ENCODE measurements around the gene PER2. TPM values are rescaled to one million over a fixed set of nuclear protein-coding genes. Genes with fewer than 3 reads are reported as not detected.

The PER2 gene
- total RNA-seq, 1 donor from 2014 or later, result 11.7 TPM

DNA sequence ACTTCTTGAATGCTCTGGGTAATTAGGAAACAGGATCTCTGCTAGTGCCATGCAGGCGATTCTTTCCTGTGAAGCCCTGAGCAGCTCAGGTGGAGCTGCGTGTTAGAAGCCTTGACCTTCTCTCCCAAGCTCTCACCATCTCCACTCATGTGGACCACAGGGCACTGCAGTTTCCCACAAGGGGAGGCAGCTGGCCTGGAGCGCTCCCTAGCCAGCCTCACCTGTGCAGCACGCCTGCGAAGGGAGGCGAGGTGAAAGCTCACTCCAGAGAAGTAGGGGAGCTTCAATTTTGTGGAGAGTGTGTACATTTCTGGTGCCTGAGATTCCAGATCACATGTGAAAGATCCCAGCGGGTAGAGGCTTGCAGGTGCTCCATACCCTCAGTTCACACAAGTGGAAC, 37.5 kb downstream of the PER2 start:
- H3K36me3 Mint-ChIP-seq, result peaks cover 22% of the 10 kb centered on the region
- H3K4me1 Mint-ChIP-seq, result no peaks in the 10 kb centered on the region
- H3K4me3 Mint-ChIP-seq, result no peak overlapping the region
- no peak for DNase-seq (ENCODE audit: low spot score in 2 of 2, unreplicated experiment in 2 of 2)
- TF ChIP-seq, protein P1, sequence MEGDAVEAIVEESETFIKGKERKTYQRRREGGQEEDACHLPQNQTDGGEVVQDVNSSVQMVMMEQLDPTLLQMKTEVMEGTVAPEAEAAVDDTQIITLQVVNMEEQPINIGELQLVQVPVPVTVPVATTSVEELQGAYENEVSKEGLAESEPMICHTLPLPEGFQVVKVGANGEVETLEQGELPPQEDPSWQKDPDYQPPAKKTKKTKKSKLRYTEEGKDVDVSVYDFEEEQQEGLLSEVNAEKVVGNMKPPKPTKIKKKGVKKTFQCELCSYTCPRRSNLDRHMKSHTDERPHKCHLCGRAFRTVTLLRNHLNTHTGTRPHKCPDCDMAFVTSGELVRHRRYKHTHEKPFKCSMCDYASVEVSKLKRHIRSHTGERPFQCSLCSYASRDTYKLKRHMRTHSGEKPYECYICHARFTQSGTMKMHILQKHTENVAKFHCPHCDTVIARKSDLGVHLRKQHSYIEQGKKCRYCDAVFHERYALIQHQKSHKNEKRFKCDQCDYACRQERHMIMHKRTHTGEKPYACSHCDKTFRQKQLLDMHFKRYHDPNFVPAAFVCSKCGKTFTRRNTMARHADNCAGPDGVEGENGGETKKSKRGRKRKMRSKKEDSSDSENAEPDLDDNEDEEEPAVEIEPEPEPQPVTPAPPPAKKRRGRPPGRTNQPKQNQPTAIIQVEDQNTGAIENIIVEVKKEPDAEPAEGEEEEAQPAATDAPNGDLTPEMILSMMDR (IDR thresholded peaks at IDR 0.05; ENCODE audit: unreplicated experiment), result no peak
- no peaks in the 10 kb centered on the region for H3K9me3 Mint-ChIP-seq
- no peak overlapping the region for H3K27ac Mint-ChIP-seq
- no peaks in the 10 kb centered on the region for H3K27me3 Mint-ChIP-seq (ENCODE audit: low read depth)

DNA sequence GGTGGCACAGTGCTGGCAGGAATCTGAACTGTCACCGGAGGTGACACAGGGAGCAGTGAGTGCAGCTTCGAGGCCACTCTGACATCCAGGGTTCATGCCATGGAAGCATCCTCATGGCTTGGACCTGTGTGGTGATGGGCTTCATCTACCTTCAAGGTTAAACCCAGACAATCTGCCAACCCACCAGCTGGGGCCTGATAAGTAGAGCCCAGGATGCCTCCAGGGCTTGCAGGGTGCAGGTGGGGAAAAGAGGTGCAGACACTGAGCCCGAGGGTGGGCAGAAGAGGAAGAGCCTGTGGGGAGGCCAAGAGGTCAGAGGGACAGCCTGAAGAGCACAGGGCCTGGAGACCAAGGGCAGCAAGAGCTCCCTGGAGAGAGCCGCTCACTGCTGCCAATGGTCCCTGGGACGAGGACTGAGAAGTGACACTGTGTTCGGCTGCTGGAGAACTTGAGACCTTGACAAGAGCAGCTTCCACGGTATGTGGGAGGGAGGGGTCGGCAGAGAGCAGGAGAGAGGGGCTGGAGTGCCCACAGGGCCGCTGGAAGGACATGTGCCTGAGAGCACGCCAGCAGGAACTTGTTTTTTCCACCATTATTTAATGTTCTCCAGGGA, 40.5 kb downstream of the PER2 start:
- H3K27ac Mint-ChIP-seq, result no peak overlapping the region
- peaks cover 26% of the 10 kb centered on the region for H3K36me3 Mint-ChIP-seq
- no peak overlapping the region for H3K4me3 Mint-ChIP-seq
- H3K9me3 Mint-ChIP-seq, result no peaks in the 10 kb centered on the region
- no peaks in the 10 kb centered on the region for H3K27me3 Mint-ChIP-seq (ENCODE audit: low read depth)
- no peak for DNase-seq (ENCODE audit: low spot score in 2 of 2, unreplicated experiment in 2 of 2)
- TF ChIP-seq, protein P1 (IDR thresholded peaks at IDR 0.05; ENCODE audit: unreplicated experiment), result no peak
- H3K4me1 Mint-ChIP-seq, result peaks cover 2% of the 10 kb centered on the region

DNA sequence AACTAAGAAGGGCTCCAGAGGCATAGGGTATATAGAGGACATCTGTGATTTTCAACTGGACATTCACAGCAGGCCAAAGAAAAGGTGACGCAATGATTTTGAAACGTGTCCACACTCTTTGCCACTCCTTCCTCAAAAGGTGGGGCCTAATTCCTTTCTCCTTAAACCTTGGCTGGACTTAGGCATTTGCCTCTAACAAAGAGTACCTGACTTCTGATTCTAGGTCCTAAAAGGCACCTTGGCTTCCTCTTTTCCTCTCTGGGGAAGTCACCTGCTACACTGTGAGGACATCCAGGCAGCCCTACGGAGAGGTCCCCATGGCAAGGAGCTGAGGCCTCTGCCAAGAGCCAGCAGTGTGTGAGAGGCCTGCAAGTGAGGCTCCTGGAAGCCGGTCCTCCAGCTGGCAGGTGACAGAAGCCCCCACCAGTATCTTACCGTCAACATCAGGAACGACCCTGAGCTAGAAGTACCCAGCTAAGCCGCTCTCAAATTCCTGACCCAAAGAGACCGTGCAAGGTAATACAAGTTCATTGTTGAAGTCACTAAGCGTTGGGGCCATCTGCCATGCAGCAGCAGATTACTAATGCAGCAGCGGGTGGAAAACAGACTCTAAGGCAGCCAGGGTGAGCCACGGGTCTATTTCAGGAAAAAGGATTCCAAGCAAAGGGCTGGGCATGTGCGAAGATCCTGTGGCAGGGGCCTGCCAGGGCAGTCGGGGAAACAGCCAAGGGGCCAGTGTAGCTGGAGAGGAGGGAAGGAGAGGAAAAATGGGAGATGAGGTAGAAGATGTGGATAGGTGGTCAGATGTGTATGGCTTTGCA, 41.2 kb downstream of the PER2 start:
- no peak overlapping the region for H3K27ac Mint-ChIP-seq
- TF ChIP-seq, protein P1 (IDR thresholded peaks at IDR 0.05; ENCODE audit: unreplicated experiment), result no peak
- peaks cover 4% of the 10 kb centered on the region for H3K4me1 Mint-ChIP-seq
- peaks cover 26% of the 10 kb centered on the region for H3K36me3 Mint-ChIP-seq
- no peaks in the 10 kb centered on the region for H3K9me3 Mint-ChIP-seq
- no peak overlapping the region for H3K4me3 Mint-ChIP-seq
- no peak for DNase-seq (ENCODE audit: low spot score in 2 of 2, unreplicated experiment in 2 of 2)
- H3K27me3 Mint-ChIP-seq (ENCODE audit: low read depth), result no peaks in the 10 kb centered on the region

DNA sequence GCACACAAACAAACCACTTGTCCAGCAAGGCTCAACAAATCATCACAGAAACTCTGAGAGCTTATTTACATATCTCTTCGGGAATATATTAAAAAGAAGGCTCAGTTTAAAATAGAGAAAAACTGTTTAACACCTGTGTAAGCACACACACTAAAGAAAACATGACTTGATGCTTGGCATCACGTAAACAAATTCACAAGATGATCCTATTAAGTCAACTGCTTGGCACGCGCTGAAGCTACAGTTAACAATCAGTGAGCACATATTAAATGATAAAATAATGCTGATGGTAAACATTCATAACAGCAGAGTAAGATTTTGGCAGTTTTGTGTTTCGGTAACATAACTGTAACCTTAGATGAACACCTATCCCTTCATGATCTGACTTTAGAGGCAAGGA, 44.3 kb downstream of the PER2 start:
- Mint-ChIP-seq H3K4me1 (peaks cover 6% of the 10 kb centered on the region), H3K36me3 (peaks cover 26% of the 10 kb centered on the region), H3K27ac (no peak overlapping the region), H3K27me3 (ENCODE audit: low read depth) (peaks cover 12% of the 10 kb centered on the region), H3K4me3 (no peak overlapping the region), H3K9me3 (no peaks in the 10 kb centered on the region)
- TF ChIP-seq, protein P1 (IDR thresholded peaks at IDR 0.05; ENCODE audit: unreplicated experiment), result no peak
- DNase-seq (ENCODE audit: low spot score in 2 of 2, unreplicated experiment in 2 of 2), result no peak

DNA sequence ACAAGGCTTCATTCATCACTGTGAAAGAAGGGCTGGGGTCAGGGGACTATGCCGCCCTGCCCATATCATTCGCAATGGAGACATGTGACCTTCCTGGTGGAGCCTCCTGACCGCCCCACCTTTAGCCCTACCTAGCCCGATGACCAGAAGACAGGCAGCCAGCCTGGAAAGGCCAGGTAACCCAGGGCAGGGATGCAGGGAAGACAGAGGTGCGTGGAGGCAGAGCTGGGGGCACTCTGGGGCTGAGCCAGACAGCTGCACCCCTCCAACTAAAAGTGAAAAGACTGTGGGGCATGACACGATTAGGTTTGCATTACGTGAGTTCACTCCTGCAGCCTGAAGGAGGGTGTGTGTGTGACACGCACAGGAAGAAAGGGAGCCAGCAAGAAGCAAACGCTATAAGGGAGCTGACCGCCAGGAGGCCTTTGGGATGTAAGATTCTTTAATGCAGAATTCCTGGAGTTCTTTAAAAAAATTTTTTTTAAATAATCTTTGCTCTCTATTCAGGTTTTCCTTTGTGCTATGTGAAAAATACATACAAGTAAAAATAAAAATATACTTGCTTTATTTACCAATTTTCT, 44.8 kb downstream of the PER2 start:
- no peak for DNase-seq (ENCODE audit: low spot score in 2 of 2, unreplicated experiment in 2 of 2)
- H3K27me3 Mint-ChIP-seq (ENCODE audit: low read depth), result peaks cover 12% of the 10 kb centered on the region
- peaks cover 6% of the 10 kb centered on the region for H3K4me1 Mint-ChIP-seq
- TF ChIP-seq, protein P1 (IDR thresholded peaks at IDR 0.05; ENCODE audit: unreplicated experiment), result no peak
- H3K27ac Mint-ChIP-seq, result no peak overlapping the region
- H3K9me3 Mint-ChIP-seq, result no peaks in the 10 kb centered on the region
- no peak overlapping the region for H3K4me3 Mint-ChIP-seq
- H3K36me3 Mint-ChIP-seq, result peaks cover 26% of the 10 kb centered on the region

Data from mesothelial cell of epicardium (in vitro differentiated cells).